ENCODE measurements around the gene PIGS. TPM values are rescaled to one million over a fixed set of nuclear protein-coding genes. Genes with fewer than 3 reads are reported as not detected.

The PIGS gene
- total RNA-seq, 2 experiments from 2014 or later = 73.8 to 76.4 TPM

DNA sequence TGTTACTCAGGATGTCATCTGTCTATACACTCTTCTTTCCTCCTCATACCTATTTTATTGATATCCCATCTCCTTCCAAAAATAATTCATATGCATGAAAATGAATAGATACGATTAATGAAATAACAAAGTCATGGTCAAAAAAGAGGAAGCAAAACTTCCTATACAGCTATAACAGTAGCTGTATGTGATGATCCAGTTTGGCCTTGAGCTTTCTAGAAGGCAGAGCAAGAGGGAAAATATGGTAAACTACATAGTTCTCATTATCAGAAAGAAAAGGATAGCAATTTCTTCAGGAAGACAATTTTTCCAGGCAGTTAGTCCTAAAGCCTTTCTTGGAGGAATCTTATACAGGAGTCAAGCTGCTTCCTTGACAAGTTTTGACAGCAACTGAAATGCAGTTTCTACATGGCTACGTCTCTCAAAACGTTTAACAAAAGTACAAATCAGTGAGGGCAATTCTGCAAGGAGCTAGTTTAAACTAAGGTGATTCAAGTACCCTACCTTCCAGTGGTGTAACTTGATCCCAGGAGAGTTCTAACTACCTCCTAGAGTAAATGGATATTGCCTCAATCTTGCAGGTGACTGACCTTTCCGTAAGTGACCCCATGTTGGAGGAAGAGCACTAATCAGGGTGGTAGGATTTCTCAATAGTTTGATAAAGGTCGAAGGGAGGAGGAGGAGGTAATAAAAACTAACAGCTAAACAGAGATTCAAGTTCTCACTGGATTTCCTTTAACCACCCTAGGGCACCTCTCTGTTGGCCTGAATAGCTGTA is 26.5 kb upstream of the PIGS start:
- H3K27ac ChIP-seq (ENCODE audit: low read depth in 1 of 2, low read length in 2 of 2) = no peak overlapping the region
- H3K4me3 Mint-ChIP-seq = peak overlapping the region; percentile 90
- CTCF ChIA-PET = interaction anchor here (1.9 kb wide), 1 partner anchor 26 kb away, joined by 4 read pairs; the partner anchor contains the start of gene PIGS
- TF ChIP-seq, protein P1, sequence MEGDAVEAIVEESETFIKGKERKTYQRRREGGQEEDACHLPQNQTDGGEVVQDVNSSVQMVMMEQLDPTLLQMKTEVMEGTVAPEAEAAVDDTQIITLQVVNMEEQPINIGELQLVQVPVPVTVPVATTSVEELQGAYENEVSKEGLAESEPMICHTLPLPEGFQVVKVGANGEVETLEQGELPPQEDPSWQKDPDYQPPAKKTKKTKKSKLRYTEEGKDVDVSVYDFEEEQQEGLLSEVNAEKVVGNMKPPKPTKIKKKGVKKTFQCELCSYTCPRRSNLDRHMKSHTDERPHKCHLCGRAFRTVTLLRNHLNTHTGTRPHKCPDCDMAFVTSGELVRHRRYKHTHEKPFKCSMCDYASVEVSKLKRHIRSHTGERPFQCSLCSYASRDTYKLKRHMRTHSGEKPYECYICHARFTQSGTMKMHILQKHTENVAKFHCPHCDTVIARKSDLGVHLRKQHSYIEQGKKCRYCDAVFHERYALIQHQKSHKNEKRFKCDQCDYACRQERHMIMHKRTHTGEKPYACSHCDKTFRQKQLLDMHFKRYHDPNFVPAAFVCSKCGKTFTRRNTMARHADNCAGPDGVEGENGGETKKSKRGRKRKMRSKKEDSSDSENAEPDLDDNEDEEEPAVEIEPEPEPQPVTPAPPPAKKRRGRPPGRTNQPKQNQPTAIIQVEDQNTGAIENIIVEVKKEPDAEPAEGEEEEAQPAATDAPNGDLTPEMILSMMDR (IDR thresholded peaks at IDR 0.05) = no peak
- H3K36me3 ChIP-seq (ENCODE audit: insufficient read depth, low read length) = no peaks in the 10 kb centered on the region
- peaks cover 14% of the 10 kb centered on the region for H3K36me3 Mint-ChIP-seq (ENCODE audit: low read depth)
- H3K27me3 ChIP-seq (ENCODE audit: control insufficient read depth in 1 of 2, insufficient read depth in 2 of 2, low read length in 2 of 2) = no peaks in the 10 kb centered on the region
- H3K4me1 Mint-ChIP-seq (ENCODE audit: low read depth) = peaks cover 24% of the 10 kb centered on the region
- H3K4me3 ChIP-seq (ENCODE audit: low read length) = peak overlapping the region; percentile 60
- DNase-seq (no peak), ATAC-seq (ENCODE audit: poor library complexity) (no peak)
- no peaks in the 10 kb centered on the region for H3K9me3 Mint-ChIP-seq
- peaks cover 20% of the 10 kb centered on the region for H3K4me1 ChIP-seq (ENCODE audit: insufficient read depth, low read length)
- POLR2A ChIA-PET = interaction anchor here (1.3 to 3.6 kb wide), 3 partner anchors 19 to 26 kb away, joined by 3 to 70 read pairs (median 36); partner anchors contain the start of genes ALDOC and PIGS
- no peaks in the 10 kb centered on the region for H3K9me3 ChIP-seq (ENCODE audit: control insufficient read depth in 1 of 2, insufficient read depth in 1 of 2, low read length in 2 of 2)
- no peaks in the 10 kb centered on the region for H3K27me3 Mint-ChIP-seq
- intact Hi-C loops (cut with DNase I, micrococcal nuclease) = loop anchor here (1.0 to 2.0 kb wide), 5 partner anchors 20 to 49 kb away; partner anchors contain the start of genes ALDOC (in 1 of the 2) and BLTP2 (in 1 of the 2)
- peak overlapping the region; percentile 94 for H3K27ac Mint-ChIP-seq

DNA sequence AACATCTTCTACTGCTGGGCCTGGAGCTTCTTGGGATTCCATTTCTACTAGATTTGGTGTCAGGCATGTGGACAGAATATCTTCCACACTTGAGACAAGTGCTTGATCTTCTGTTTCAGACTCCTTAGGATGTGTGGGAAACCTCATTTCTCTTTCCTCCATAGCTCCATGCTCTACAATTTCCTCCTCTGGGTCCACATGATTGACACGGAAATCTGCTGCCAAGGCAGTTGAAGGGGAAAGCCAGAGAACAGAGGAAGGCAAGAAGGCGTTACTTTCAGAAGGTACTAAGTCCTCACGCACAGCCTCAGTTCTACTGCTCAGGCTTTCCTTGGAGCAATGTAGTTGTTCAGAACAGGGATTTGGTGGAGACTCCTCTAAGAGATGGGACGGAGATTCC is 20.9 kb upstream of the PIGS start:
- ChIA-PET POLR2A (interaction anchor here (3.0 kb wide), 1 partner anchor 15 kb away, joined by 12 read pairs; the partner anchor contains the start of gene ALDOC), CTCF (interaction anchor here (1.5 kb wide), 1 partner anchor 43 kb away, joined by 3 read pairs; no protein-coding TSS in a partner anchor)
- Mint-ChIP-seq H3K36me3 (ENCODE audit: low read depth) (peaks cover 21% of the 10 kb centered on the region), H3K4me1 (ENCODE audit: low read depth) (no peaks in the 10 kb centered on the region), H3K4me3 (no peak overlapping the region), H3K9me3 (no peaks in the 10 kb centered on the region), H3K27ac (no peak overlapping the region), H3K27me3 (no peaks in the 10 kb centered on the region)
- no peak overlapping the region for H3K4me3 ChIP-seq (ENCODE audit: low read length)
- no peaks in the 10 kb centered on the region for H3K27me3 ChIP-seq (ENCODE audit: control insufficient read depth in 1 of 2, insufficient read depth in 2 of 2, low read length in 2 of 2)
- DNase-seq = no peak
- intact Hi-C loops (cut with DNase I, micrococcal nuclease) = no loop called here
- TF ChIP-seq, protein P1 (IDR thresholded peaks at IDR 0.05) = no peak
- H3K9me3 ChIP-seq (ENCODE audit: control insufficient read depth in 1 of 2, insufficient read depth in 1 of 2, low read length in 2 of 2) = no peaks in the 10 kb centered on the region
- H3K4me1 ChIP-seq (ENCODE audit: insufficient read depth, low read length) = no peaks in the 10 kb centered on the region
- H3K36me3 ChIP-seq (ENCODE audit: insufficient read depth, low read length) = no peaks in the 10 kb centered on the region
- ATAC-seq (ENCODE audit: poor library complexity) = no peak
- H3K27ac ChIP-seq (ENCODE audit: low read depth in 1 of 2, low read length in 2 of 2) = no peak overlapping the region

DNA sequence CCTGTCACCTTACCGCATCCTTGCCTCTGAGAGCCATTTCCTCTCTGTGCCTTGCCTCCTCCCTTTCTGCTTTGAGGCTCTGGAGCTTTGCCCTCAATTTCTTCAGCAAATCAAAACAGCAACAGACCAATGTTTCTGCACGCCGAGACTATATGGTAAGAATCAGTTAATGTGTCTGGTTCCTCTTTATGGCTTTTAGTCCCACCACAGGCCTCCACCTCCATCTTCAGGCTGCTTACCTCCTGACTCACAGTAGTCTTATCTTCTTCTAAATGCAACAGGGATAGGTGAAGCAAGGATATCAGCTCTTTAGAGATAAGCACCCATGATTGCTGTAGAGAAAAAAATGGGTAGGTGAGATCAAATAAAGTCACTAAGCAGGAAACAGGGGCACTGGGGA is 14.5 kb upstream of the PIGS start:
- no peak overlapping the region for H3K27ac Mint-ChIP-seq
- intact Hi-C loops (cut with DNase I, micrococcal nuclease) = no loop called here
- no peaks in the 10 kb centered on the region for H3K9me3 Mint-ChIP-seq
- Histone ChIP-seq H3K27me3 (ENCODE audit: control insufficient read depth in 1 of 2, insufficient read depth in 2 of 2, low read length in 2 of 2) (no peaks in the 10 kb centered on the region), H3K9me3 (ENCODE audit: control insufficient read depth in 1 of 2, insufficient read depth in 1 of 2, low read length in 2 of 2) (no peaks in the 10 kb centered on the region), H3K27ac (ENCODE audit: low read depth in 1 of 2, low read length in 2 of 2) (no peak overlapping the region), H3K4me3 (ENCODE audit: low read length) (no peak overlapping the region), H3K36me3 (ENCODE audit: insufficient read depth, low read length) (peaks cover 12% of the 10 kb centered on the region), H3K4me1 (ENCODE audit: insufficient read depth, low read length) (no peaks in the 10 kb centered on the region)
- H3K4me1 Mint-ChIP-seq (ENCODE audit: low read depth) = no peaks in the 10 kb centered on the region
- TF ChIP-seq, protein P1 (IDR thresholded peaks at IDR 0.05) = no peak
- no peaks in the 10 kb centered on the region for H3K27me3 Mint-ChIP-seq
- POLR2A ChIA-PET = interaction anchor here (1.0 kb wide), 1 partner anchor 8 kb away, joined by 3 read pairs; no protein-coding TSS in a partner anchor
- H3K36me3 Mint-ChIP-seq (ENCODE audit: low read depth) = peaks cover 19% of the 10 kb centered on the region
- ATAC-seq (ENCODE audit: poor library complexity) = no peak
- H3K4me3 Mint-ChIP-seq = no peak overlapping the region
- DNase-seq = no peak
- CTCF ChIA-PET = no interaction called here
